Adrenal gland (tissue), 12 donors: ENCODE results near the gene AFAP1L2. TPM values are rescaled to one million over a fixed set of nuclear protein-coding genes. Genes with fewer than 3 reads are reported as not detected.

Experiments
- DNase-seq, 7 donors: peaks; one replicate each; pipeline ENCODE4 v3.0.0-alpha.2; 2019 to 2020
- H3K27ac ChIP-seq, 5 donors: fragments of 200-600 bp; sonication (generic) in 4 of 5; 1 replicate in 3 of 5; 2 replicates in 2 of 5; pipeline versions ENCODE4 v1.5.1 to v1.8.0; 2016 to 2020; ENCODE audit warnings: mild to moderate bottlenecking in 1 of 5
- H3K27me3 ChIP-seq: fragments of 200-600 bp; 2 replicates; pipeline ENCODE4 v1.8.0; 2021
- H3K36me3 ChIP-seq, 2 donors: fragments of 200-600 bp; replicated peaks in 1 of 2; 1 replicate in 1 of 2; 2 replicates in 1 of 2; pipeline versions ENCODE4 v1.5.1 to v1.8.0; 2018 to 2022
- H3K4me1 ChIP-seq, 2 donors: fragments of 200-600 bp; replicated peaks in 1 of 2; 1 replicate in 1 of 2; 2 replicates in 1 of 2; pipeline versions ENCODE4 v1.5.1 to v1.8.0; 2018 to 2021
- H3K4me3 ChIP-seq, 4 donors: fragments of 200-600 bp; sonication (generic) in 3 of 4; one replicate each; pipeline ENCODE4 v1.5.1; 2016 to 2018
- H3K9me3 ChIP-seq, 3 donors: fragments of 200-600 bp; sonication (generic) in 1 of 3; replicated peaks in 1 of 3; 1 replicate in 2 of 3; 2 replicates in 1 of 3; pipeline versions ENCODE4 v1.5.1 to v1.8.0; 2016 to 2021
- CTCF ChIP-seq, 6 experiments: fragments of 450-650 bp in 4 of 6; fragments of 200-600 bp in 2 of 6; sonication (generic) in 1 of 6; IDR thresholded peaks; 1 replicate in 5 of 6; 2 replicates in 1 of 6; pipeline versions ENCODE4 v1.5.1 to v1.8.0; 2016 to 2021; ENCODE audit warnings: antibody characterized with exemption in 6 of 6, mild to moderate bottlenecking in 2 of 6, moderate library complexity in 1 of 6
- POLR2A ChIP-seq, 2 donors: fragments of 450-650 bp; IDR thresholded peaks; one replicate each; pipeline ENCODE4 v1.6.1; 2017; ENCODE audit warnings: antibody characterized with exemption in 2 of 2, mild to moderate bottlenecking in 2 of 2, moderate library complexity in 1 of 2
- WGBS, 4 donors: extraction: QIAGEN DNeasy Blood & Tissue Kit in 2 of 4; methylation state at CpG; one replicate each; pipeline versions ENCODE4 v1.1.5 to v1.1.7; 2013 to 2017; 5-methylcytosine and 5-hydroxymethylcytosine counted together
- intact Hi-C, 2 donors: fragments of 100-400 bp; cut with DNase I; formaldehyde crosslinking; loops; one replicate each; pipeline versions ENCODE4 v1.14.1 to v1.15.0; 2022 to 2023
- polyA plus RNA-seq, 3 donors: library from polyadenylated mRNA; stranded (reverse); fragments of 200-250 nt in 2 of 3; fragments of 350-450 nt in 1 of 3; fragmentation: Illumina TruSeq in 1 of 3; extraction: RNeasy Lipid Tissue Mini Kit (QIAGEN cat#74804) in 1 of 3; gene quantifications; one replicate each; pipeline ENCODE4 v1.2.3, GENCODE V29; 2013 to 2014
- total RNA-seq, 9 donors: library from RNA; depleted of rRNA in 4 of 9; stranded (reverse); fragments of >200 nt in 4 of 9; fragments of 120-200 nt in 1 of 9; fragmentation: NEBNext Ultra II Directional in 1 of 9; extraction: Animal tissue kit (Norgen Biotek cat#: 25700) in 1 of 9; gene quantifications; one replicate each; pipeline versions ENCODE4 v1.1.0 to v1.2.4, GENCODE V29; 2013 to 2023
- donor health status: healthy with polysubstance abuse.
- donor health status: Bipolar disorder and iron deficiency.
- donor health status: DM: yes; HTN: yes; CAD: no.
- donor health status: DM: no; HTN: no; CAD: no.
- donor health status: DM: no; HTN: no; CAD: no.
- donor health status: DM: yes; HTN: yes; CAD: no.

The AFAP1L2 gene
- total and polyA plus RNA-seq, 12 donors, result 1.4 to 9.4 (median 3.7) TPM

- no peak overlapping the region for H3K4me3 ChIP-seq
- intact Hi-C loops, result no loop called here
- DNase-seq, result peak in 2 of 7 donors; percentile 20 to 21
- H3K4me1 ChIP-seq, result peaks cover 0 to 4% of the 10 kb centered on the region in 2 donors
- no peaks in the 10 kb centered on the region for H3K36me3 ChIP-seq
- peak overlapping the region in 2 of 5 donors; percentile 47 to 68 for H3K27ac ChIP-seq
- 49 to 64% (median 60%) methylated on average over 6 of the region's 6 CpGs for WGBS, 4 donors
- H3K27me3 ChIP-seq, result peaks cover 6% of the 10 kb centered on the region
- H3K9me3 ChIP-seq, result no peaks in the 10 kb centered on the region
- no peak for TF ChIP-seq POLR2A (IDR thresholded peaks at IDR 0.05)
- no peak for TF ChIP-seq CTCF (IDR thresholded peaks at IDR 0.05)
These were observed 36.8 kb downstream of the AFAP1L2 start for GRCh38 chr10:114367351-114368056.

GRCh38 chr10:114364726-114365125, 39.6 kb downstream of the AFAP1L2 start:
- peaks cover 0 to 4% of the 10 kb centered on the region in 2 donors for H3K4me1 ChIP-seq
- H3K27me3 ChIP-seq, result peaks cover 3% of the 10 kb centered on the region
- WGBS, 4 donors, result 89 to 97% (median 94%) methylated on average over 4 of the region's 4 CpGs
- no peaks in the 10 kb centered on the region for H3K9me3 ChIP-seq
- no peak for TF ChIP-seq CTCF (IDR thresholded peaks at IDR 0.05)
- no peak for TF ChIP-seq POLR2A (IDR thresholded peaks at IDR 0.05)
- no peak overlapping the region for H3K4me3 ChIP-seq
- DNase-seq, result no peak
- intact Hi-C loops, result no loop called here
- no peaks in the 10 kb centered on the region for H3K36me3 ChIP-seq
- no peak overlapping the region for H3K27ac ChIP-seq

GRCh38 chr10:114363745-114364454, 40.4 kb downstream of the AFAP1L2 start:
- DNase-seq, result no peak
- Histone ChIP-seq H3K4me3 (no peak overlapping the region), H3K4me1 (peaks cover 0 to 4% of the 10 kb centered on the region in 2 donors), H3K27me3 (peaks cover 3% of the 10 kb centered on the region), H3K27ac (no peak overlapping the region), H3K36me3 (no peaks in the 10 kb centered on the region), H3K9me3 (no peaks in the 10 kb centered on the region)
- TF ChIP-seq CTCF (IDR thresholded peaks at IDR 0.05) (no peak), POLR2A (IDR thresholded peaks at IDR 0.05) (no peak)
- 93 to 97% (median 94%) methylated on average over 4 of the region's 4 CpGs for WGBS, 4 donors
- intact Hi-C loops, result no loop called here

- DNase-seq, result no peak
- Histone ChIP-seq H3K36me3 (no peaks in the 10 kb centered on the region), H3K27me3 (peaks cover 3% of the 10 kb centered on the region), H3K9me3 (no peaks in the 10 kb centered on the region), H3K4me1 (peaks cover 0 to 4% of the 10 kb centered on the region in 2 donors), H3K4me3 (no peak overlapping the region), H3K27ac (no peak overlapping the region)
- no peak for TF ChIP-seq POLR2A (IDR thresholded peaks at IDR 0.05)
- no peak for TF ChIP-seq CTCF (IDR thresholded peaks at IDR 0.05)
- WGBS, 4 donors, result 85 to 91% (median 87%) methylated on average over 13 to 16 of the region's 16 CpGs
- intact Hi-C loops, result no loop called here
These were observed 41.4 kb downstream of the AFAP1L2 start for GRCh38 chr10:114362826-114363355.
